H1 (cell line): ENCODE measurements around the gene ADAMTS1. TPM values are rescaled to one million over a fixed set of nuclear protein-coding genes. Genes with fewer than 3 reads are reported as not detected.

ENCODE experiments used
- CHD1 ChIP-seq: IDR thresholded peaks from 2 replicates; pipeline ENCODE4 v1.6.1; 2012; ENCODE audit warnings: low read depth, low read length, improper control_type of control experiment
- CHD7 ChIP-seq: fragments of 300-600 bp; sonication (generic); IDR thresholded peaks from 2 replicates; pipeline ENCODE4 v1.7.1; 2012; ENCODE audit warnings: low read length, moderate library complexity, mild to moderate bottlenecking, inconsistent platforms; ENCODE audit not compliant: insufficient replicate concordance
- FOSL1 ChIP-seq: IDR thresholded peaks from 2 replicates; pipeline ENCODE4 v1.6.1; 2011; ENCODE audit warnings: mild to moderate bottlenecking, low read depth, low read length, moderate library complexity; ENCODE audit not compliant: insufficient read depth
- RAD21 ChIP-seq, 2 experiments: IDR thresholded peaks in 1 of 2; conservative IDR thresholded peaks in 1 of 2; 2 replicates each; pipeline ENCODE4 v1.6.1; 2011; ENCODE audit warnings: low read depth in 2 of 2, low read length in 2 of 2, improper control_type of control experiment in 1 of 2, inconsistent platforms in 1 of 2, mild to moderate bottlenecking in 1 of 2, moderate library complexity in 1 of 2
- polyA plus RNA-seq, 7 experiments: library from polyadenylated mRNA; depleted of rRNA in 3 of 7; stranded (reverse) in 5 of 7; unstranded in 2 of 7; fragments of >200 nt in 5 of 7; fragments of 200-250 nt in 2 of 7; gene quantifications; 1 replicate in 5 of 7; 2 replicates in 1 of 7; 4 replicates in 1 of 7; pipeline versions ENCODE4 v1.2.1 to v1.2.3, GENCODE V29; 2011 to 2013; ENCODE audit warnings: missing spikeins in 2 of 7, mixed read lengths in 2 of 7
- total RNA-seq: library from RNA; stranded (reverse); fragmentation: NEBNext Ultra II Directional; extraction: Animal tissue kit (Norgen Biotek cat#: 25700); gene quantifications from 2 replicates; pipeline ENCODE4 v1.2.1, GENCODE V29; 2021

ADAMTS1 gene
- total and polyA plus RNA-seq, 2 of the 8 experiments (the other 6 are each of a cell fraction or from before 2014, with no cell fraction given): 10.7 to 22.4 TPM

DNA sequence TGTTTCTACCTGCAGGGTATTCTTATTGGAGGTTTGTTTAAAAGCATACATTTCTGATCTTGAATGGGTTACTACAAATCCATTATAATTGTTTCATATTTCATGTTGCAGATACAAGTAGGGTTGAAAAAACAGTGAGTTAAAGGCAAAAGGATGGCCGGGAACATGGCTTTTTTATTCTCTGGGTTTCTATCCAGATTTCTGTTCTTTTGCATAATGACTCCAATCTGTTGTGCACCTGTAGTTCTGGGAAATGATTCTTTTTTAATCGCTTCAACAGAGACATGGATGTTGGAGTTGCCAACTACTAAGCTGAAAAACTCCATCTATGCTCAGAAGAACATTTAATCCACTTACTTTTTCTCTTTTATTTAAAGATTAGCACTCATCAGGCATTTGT, 2.7 kb upstream of the ADAMTS1 start (continued):
- TF ChIP-seq CHD7 (no peak), RAD21 (IDR thresholded peaks at IDR 0.05 in 1 of 2, conservative IDR thresholded peaks at IDR 0.05 in 1 of 2; ENCODE audit: low read depth in 2 of 2, low read length in 2 of 2) (no peak), CHD1 (no peak), FOSL1 (no peak)
